GM21515 (cell line): ENCODE results near the gene DHRS2.
"Not testable (repeated sequence)": the region's sequence is repeated elsewhere in the genome, so short reads cannot be mapped to it uniquely, and the experiment has no call there.

ENCODE experiments used
- ATAC-seq: cut with Tn5 transposase; IDR thresholded peaks from one replicate; pipeline ENCODE4 v1.9.1; 2021; ENCODE audit not compliant: unreplicated experiment

The DHRS2 gene

GRCh38 chr14:23689709-23690514 lies 53.7 kb downstream of the DHRS2 start:
- ATAC-seq, result not testable (repeated sequence)

- ATAC-seq, result no peak
Observed at GRCh38 chr14:23692416-23692815, 56.3 kb downstream of the DHRS2 start.

- no peak for ATAC-seq
Observed at GRCh38 chr14:23693252-23693775, 57.1 kb downstream of the DHRS2 start.

- ATAC-seq, result no peak
Observed at GRCh38 chr14:23694085-23694948, 58.2 kb downstream of the DHRS2 start.
